Measurements from ENCODE around the gene COL25A1. TPM values are rescaled to one million over a fixed set of nuclear protein-coding genes. Genes with fewer than 3 reads are reported as not detected.

The COL25A1 gene
- total RNA-seq, result under 0.01 TPM in 1 of 2 replicates, not detected in the other

GRCh38 chr4:109302361-109303139 is at the start of gene COL25A1:
Gene COL25A1, minus strand, starts transcription at chr4:109302658.

DNA sequence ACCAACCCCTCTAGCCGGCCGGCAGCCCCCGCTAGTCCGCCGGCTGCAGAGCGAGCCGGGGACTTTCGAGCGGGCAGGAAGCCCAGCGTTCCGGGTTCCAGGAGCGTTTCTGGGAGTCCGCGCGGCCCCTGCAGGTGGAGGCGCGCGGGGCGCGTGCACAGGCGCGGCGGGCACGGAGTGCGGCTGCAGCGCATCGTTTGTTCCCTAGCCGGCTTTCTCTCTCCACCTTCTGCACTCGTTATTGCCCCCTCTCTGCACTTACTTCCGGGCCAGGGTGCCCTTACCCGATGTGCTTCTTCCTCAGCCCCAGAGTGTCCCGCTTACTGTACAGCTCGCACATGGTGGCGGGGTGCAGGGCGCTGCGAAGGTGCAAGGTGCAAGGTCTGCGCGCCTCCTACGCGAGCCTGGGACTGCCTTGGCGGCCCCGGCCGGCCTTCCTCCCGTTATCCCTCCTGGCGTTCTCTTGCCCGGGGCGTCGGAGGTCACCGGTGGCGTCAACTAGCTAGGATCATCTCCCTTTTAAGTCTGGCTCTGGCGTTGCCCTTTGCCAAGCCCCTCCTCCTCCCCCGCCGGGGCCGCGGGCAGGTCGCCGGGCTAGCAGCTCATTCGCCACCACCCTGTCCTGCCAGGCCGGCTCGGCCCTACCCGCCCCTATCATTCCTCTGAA is 539.8 kb downstream of the COL25A1 start, which contains the start of gene ETNPPL:
Gene ETNPPL (minus strand): TSS at position 495 of the 667 bp plus-strand sequence. CDS start 155 bp downstream, at position 340.

Other genes starting within 250 kb of the COL25A1 start
- 18.0 and 20.3 TPM in 2 replicates for gene SEC24B, start 131.2 kb upstream of the COL25A1 start, total RNA-seq

Measured in subcutaneous preadipocyte (primary cell).